ENCODE measurements around the gene TBC1D21.

The TBC1D21 gene

DNA sequence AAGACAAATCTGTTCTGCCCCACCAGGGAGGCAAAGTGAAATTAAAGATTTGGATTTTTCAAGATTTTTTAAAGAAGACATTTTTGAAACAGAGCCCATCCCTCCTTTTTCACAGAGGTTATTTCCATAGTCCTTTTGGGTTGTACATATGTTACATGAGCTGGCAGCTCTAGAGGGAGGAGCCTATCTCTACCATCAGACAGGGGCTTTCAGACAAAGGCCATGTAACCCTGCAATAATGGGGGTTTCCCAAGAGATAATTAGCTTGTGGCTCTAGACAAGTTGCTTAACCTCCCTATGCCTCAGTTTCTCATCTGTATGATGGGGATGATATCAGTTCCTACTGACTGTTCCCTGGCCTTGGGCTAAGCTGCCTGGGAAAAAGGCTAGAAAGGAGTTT is 8.0 kb upstream of the TBC1D21 start:
- TF ChIP-seq HDGF (IDR thresholded peaks at IDR 0.05; ENCODE audit: borderline replicate concordance) (no peak), SP1 (IDR thresholded peaks at IDR 0.05) (no peak), FOXA1 (IDR thresholded peaks at IDR 0.05) (no peak), L3MBTL2 (conservative IDR thresholded peaks at IDR 0.05) (no peak), ELF4 (IDR thresholded peaks at IDR 0.05) (no peak), FOXK2 (IDR thresholded peaks at IDR 0.05) (no peak), BHLHE40 (IDR thresholded peaks at IDR 0.05; ENCODE audit: borderline replicate concordance) (no peak), SUZ12 (IDR thresholded peaks at IDR 0.05) (no peak), FOXM1 (IDR thresholded peaks at IDR 0.05; ENCODE audit: borderline replicate concordance) (no peak)
- POLR2A ChIA-PET: no interaction called here
- CTCF ChIA-PET: interaction anchor here (1.4 kb wide), 1 partner anchor 9 kb away, joined by 5 read pairs; no protein-coding TSS in a partner anchor
- DNase-seq (ENCODE audit: extremely low spot score): no peak

DNA sequence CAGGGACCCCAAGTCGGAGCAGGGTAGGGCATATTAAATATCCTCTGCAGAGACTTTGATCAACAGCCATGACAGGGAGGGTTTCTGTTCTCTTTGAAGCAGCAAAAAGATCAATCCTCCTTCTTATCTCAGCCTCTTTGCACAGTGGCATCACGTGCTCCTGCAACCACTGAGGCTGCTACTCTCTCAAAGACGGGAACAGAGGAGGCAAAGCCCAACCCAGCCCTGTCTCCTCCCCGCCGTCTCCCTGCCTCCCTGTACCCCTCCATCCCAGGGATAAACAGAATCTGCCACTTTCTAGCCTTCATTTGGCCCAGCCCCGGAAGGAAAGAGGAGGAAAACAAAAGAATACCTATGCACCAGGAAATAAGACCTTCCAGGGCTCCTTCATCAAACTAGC is 7.5 kb upstream of the TBC1D21 start:
- TF ChIP-seq ZNF384 (IDR thresholded peaks at IDR 0.05) (no peak), ARNT (IDR thresholded peaks at IDR 0.05) (no peak), FOXM1 (IDR thresholded peaks at IDR 0.05; ENCODE audit: borderline replicate concordance) (no peak), FOXA1 (IDR thresholded peaks at IDR 0.05) (no peak), L3MBTL2 (conservative IDR thresholded peaks at IDR 0.05) (no peak), SUZ12 (IDR thresholded peaks at IDR 0.05) (no peak)
- TF ChIP-seq, protein P1, sequence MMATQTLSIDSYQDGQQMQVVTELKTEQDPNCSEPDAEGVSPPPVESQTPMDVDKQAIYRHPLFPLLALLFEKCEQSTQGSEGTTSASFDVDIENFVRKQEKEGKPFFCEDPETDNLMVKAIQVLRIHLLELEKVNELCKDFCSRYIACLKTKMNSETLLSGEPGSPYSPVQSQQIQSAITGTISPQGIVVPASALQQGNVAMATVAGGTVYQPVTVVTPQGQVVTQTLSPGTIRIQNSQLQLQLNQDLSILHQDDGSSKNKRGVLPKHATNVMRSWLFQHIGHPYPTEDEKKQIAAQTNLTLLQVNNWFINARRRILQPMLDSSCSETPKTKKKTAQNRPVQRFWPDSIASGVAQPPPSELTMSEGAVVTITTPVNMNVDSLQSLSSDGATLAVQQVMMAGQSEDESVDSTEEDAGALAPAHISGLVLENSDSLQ (IDR thresholded peaks at IDR 0.05): no peak
- DNase-seq (ENCODE audit: extremely low spot score): no peak
- ChIA-PET POLR2A (no interaction called here), CTCF (interaction anchor here (0.7 to 1.4 kb wide), 3 partner anchors 8 to 42 kb away, joined by 3 to 5 read pairs (median 3); no protein-coding TSS in a partner anchor)

DNA sequence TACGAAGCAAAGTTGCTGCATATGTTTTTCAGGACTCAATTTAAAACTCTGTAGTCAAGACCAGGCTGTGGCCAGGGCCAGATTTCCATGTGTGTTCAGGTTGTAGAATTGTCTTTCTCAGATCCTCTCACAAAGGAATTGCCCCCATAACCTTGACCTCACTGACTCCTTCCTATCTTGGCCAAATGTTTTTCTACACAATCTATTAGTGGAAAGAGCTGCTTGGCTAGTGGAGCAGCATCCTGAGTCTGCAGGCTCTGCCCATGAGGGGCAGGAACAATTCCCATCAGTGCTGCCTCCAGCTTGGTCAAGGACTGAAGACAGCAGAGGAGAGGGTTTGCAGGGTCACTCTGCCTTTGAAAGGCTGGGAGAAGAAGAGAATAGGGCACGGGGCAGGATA is 6.9 kb upstream of the TBC1D21 start:
- no peak for DNase-seq (ENCODE audit: extremely low spot score)
- ChIA-PET CTCF (interaction anchor here (0.7 to 0.9 kb wide), 2 partner anchors 40 to 41 kb away, joined by 3 read pairs; no protein-coding TSS in a partner anchor), POLR2A (no interaction called here)
- no peak for TF ChIP-seq BHLHE40 (IDR thresholded peaks at IDR 0.05; ENCODE audit: borderline replicate concordance)
- no peak for TF ChIP-seq FOXM1 (IDR thresholded peaks at IDR 0.05; ENCODE audit: borderline replicate concordance)
- TF ChIP-seq, protein P1 (IDR thresholded peaks at IDR 0.05): no peak
- TF ChIP-seq ZNF384 (IDR thresholded peaks at IDR 0.05): no peak
- no peak for TF ChIP-seq HDGF (IDR thresholded peaks at IDR 0.05; ENCODE audit: borderline replicate concordance)
- TF ChIP-seq ARNT (IDR thresholded peaks at IDR 0.05): no peak
- TF ChIP-seq LEF1 (IDR thresholded peaks at IDR 0.05; ENCODE audit: borderline replicate concordance): no peak
- TF ChIP-seq SUZ12 (IDR thresholded peaks at IDR 0.05): no peak
- TF ChIP-seq L3MBTL2 (conservative IDR thresholded peaks at IDR 0.05): no peak
- TF ChIP-seq TARDBP (IDR thresholded peaks at IDR 0.05): no peak
- no peak for TF ChIP-seq ELF4 (IDR thresholded peaks at IDR 0.05)
- TF ChIP-seq NFRKB (IDR thresholded peaks at IDR 0.05): no peak
- TF ChIP-seq CTBP1 (IDR thresholded peaks at IDR 0.05; ENCODE audit: borderline replicate concordance): no peak
- no peak for TF ChIP-seq FOXK2 (IDR thresholded peaks at IDR 0.05)
- no peak for TF ChIP-seq FOXA1 (IDR thresholded peaks at IDR 0.05)
- no peak for TF ChIP-seq SP1 (IDR thresholded peaks at IDR 0.05)

DNA sequence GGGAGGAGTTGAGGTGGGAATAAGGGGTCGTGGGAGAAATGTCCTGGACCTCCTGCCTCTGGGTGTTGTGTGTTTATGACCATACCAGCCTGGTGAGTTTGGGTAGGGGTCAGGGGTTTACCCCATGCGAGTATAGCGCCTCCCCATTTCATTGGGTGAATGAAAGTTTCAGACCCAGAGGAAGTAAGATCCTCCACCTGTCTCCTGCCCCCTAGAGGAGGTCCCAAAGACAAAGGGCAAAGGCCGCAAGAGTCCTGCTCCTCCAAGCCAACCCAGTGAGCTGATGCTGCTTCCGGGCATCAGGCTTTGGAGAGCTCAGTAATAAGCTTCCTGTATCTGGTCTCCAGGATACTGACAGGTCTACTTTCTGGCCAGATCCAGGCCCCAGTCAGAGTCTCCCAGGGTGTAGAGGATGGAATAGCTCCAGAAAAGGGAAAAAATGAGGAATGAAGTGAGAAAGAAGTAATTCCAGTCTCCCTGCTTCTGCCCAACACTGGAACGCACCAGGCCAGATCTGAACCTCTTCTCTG is 6.4 kb upstream of the TBC1D21 start:
- TF ChIP-seq LEF1 (IDR thresholded peaks at IDR 0.05; ENCODE audit: borderline replicate concordance) (no peak), ELF4 (IDR thresholded peaks at IDR 0.05) (no peak), TARDBP (IDR thresholded peaks at IDR 0.05) (no peak), FOXA1 (IDR thresholded peaks at IDR 0.05) (no peak), NFRKB (IDR thresholded peaks at IDR 0.05) (no peak), CTBP1 (IDR thresholded peaks at IDR 0.05; ENCODE audit: borderline replicate concordance) (no peak), FOXK2 (IDR thresholded peaks at IDR 0.05) (no peak), BHLHE40 (IDR thresholded peaks at IDR 0.05; ENCODE audit: borderline replicate concordance) (no peak), HDGF (IDR thresholded peaks at IDR 0.05; ENCODE audit: borderline replicate concordance) (no peak)
- TF ChIP-seq, protein P1 (IDR thresholded peaks at IDR 0.05): no peak
- ChIA-PET POLR2A (no interaction called here), CTCF (interaction anchor here (0.8 to 1.3 kb wide), 3 partner anchors 40 to 106 kb away, joined by 3 read pairs; no protein-coding TSS in a partner anchor)
- no peak for DNase-seq (ENCODE audit: extremely low spot score)

DNA sequence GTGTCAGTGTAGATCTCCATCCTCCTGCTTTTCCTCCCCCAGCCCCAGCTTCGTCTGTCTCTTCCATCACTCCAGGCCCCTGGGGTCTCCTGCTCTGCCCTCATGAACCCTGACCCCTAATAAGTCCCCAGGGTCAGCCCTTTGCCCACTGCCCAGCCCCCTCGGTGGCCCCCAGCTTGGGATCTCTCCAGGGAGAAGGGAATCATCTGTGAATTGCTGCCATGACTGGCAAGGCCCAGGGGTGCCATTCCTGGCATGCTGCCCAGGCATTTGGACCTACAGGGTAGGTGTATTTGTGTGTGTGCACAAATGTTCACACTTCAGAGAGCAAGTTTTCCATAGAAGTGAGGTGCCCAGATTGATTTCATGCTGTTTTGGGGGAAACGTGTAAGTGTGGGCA is 5.9 kb upstream of the TBC1D21 start:
- POLR2A ChIA-PET: no interaction called here
- CTCF ChIA-PET: interaction anchor here (0.8 to 1.3 kb wide), 2 partner anchors 54 to 106 kb away, joined by 3 read pairs; no protein-coding TSS in a partner anchor
- TF ChIP-seq, protein P1 (IDR thresholded peaks at IDR 0.05): no peak
- no peak for TF ChIP-seq FOXA1 (IDR thresholded peaks at IDR 0.05)
- no peak for TF ChIP-seq BHLHE40 (IDR thresholded peaks at IDR 0.05; ENCODE audit: borderline replicate concordance)
- TF ChIP-seq FOXM1 (IDR thresholded peaks at IDR 0.05; ENCODE audit: borderline replicate concordance): no peak
- TF ChIP-seq ZNF384 (IDR thresholded peaks at IDR 0.05): no peak
- no peak for TF ChIP-seq FOXK2 (IDR thresholded peaks at IDR 0.05)
- TF ChIP-seq L3MBTL2 (conservative IDR thresholded peaks at IDR 0.05): no peak
- no peak for TF ChIP-seq CTBP1 (IDR thresholded peaks at IDR 0.05; ENCODE audit: borderline replicate concordance)
- TF ChIP-seq NFRKB (IDR thresholded peaks at IDR 0.05): no peak

DNA sequence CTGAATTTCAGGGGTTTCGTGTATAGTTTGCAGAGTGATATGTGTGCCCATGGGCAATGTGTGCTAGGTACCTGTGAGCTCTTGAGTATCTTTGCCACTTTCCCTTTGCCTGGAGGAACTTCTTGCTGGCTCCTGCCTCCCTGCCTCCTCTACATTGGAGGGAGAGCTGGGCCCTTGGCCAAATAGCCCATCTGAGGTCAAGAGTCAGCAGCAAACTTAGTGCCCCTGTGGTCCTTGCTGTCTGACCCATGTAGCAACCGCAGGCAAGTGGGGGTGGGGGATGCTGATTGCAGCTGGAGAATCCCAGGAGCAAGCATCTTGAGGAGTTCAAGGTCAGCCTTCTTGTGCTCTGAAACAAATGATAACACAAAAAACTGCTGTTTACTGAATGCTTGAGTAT is 5.4 kb upstream of the TBC1D21 start:
- POLR2A ChIA-PET: no interaction called here
- CTCF ChIA-PET: interaction anchor here (1.2 to 1.3 kb wide), 2 partner anchors 60 to 105 kb away, joined by 3 to 4 read pairs; no protein-coding TSS in a partner anchor
- no peak for DNase-seq (ENCODE audit: extremely low spot score)
- TF ChIP-seq SUZ12 (IDR thresholded peaks at IDR 0.05) (no peak), ELF4 (IDR thresholded peaks at IDR 0.05) (no peak), ARNT (IDR thresholded peaks at IDR 0.05) (no peak), FOXA1 (IDR thresholded peaks at IDR 0.05) (no peak), HDGF (IDR thresholded peaks at IDR 0.05; ENCODE audit: borderline replicate concordance) (no peak), L3MBTL2 (conservative IDR thresholded peaks at IDR 0.05) (no peak), FOXM1 (IDR thresholded peaks at IDR 0.05; ENCODE audit: borderline replicate concordance) (no peak), NFRKB (IDR thresholded peaks at IDR 0.05) (no peak), LEF1 (IDR thresholded peaks at IDR 0.05; ENCODE audit: borderline replicate concordance) (no peak), FOXK2 (IDR thresholded peaks at IDR 0.05) (no peak), CTBP1 (IDR thresholded peaks at IDR 0.05; ENCODE audit: borderline replicate concordance) (no peak), BHLHE40 (IDR thresholded peaks at IDR 0.05; ENCODE audit: borderline replicate concordance) (no peak), SP1 (IDR thresholded peaks at IDR 0.05) (no peak)
- TF ChIP-seq, protein P1 (IDR thresholded peaks at IDR 0.05): no peak

More for the DNA sequence above, 5.9 kb upstream of the TBC1D21 start:
- DNase-seq (ENCODE audit: extremely low spot score): no peak

Measured in HEK293T (cell line).